ENCODE results near the gene PIBF1. TPM values are rescaled to one million over a fixed set of nuclear protein-coding genes. Genes with fewer than 3 reads are reported as not detected.

The PIBF1 gene
- polyA plus RNA-seq, 3 donors, result 3.3 to 8.0 (median 4.7) TPM

DNA sequence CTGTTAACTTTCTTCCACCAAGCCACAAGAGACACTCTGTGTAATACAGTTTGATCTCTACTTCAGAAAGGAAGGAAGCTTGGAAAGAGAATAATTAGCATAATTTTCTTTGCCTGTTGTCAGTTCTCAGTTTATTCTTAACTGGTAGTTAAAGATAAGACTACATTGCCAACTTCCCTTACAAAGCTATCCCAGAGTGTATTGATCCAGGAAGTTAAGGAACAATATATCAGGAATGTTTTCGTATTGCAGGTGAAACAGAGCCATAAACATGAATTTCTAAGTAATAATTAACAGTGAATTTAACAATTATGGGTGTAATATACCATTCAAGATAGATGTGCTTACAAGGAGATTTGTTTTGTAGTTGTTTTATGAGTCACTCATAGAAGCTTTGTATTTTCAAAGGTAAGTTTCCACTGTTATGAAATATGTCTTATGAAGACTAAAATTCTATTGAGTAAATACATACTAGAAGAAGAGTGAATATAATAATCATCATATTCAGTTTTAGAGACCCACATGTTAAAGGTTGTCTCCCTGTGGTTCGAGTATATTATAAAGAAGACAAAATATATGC is 188.5 kb downstream of the PIBF1 start:
- H3K4me3 ChIP-seq (replicated peaks in 1 of 3; ENCODE audit: low read depth in 2 of 3, low read length in 3 of 3), result no peak overlapping the region
- Mint-ChIP-seq H3K36me3 (peaks cover 13 to 15% of the 10 kb centered on the region in 2 donors), H3K4me3 (no peak overlapping the region), H3K27ac (no peak overlapping the region), H3K4me1 (no peaks in the 10 kb centered on the region), H3K27me3 (ENCODE audit: low read depth in 3 of 3) (peaks cover 0 to 4% (median 0%) of the 10 kb centered on the region in 3 donors), H3K9me3 (peaks cover 0 to 3% (median 0%) of the 10 kb centered on the region in 7 donors)
- no peak for TF ChIP-seq CTCF (IDR thresholded peaks at IDR 0.05)
- no peaks in the 10 kb centered on the region for H4K20me1 ChIP-seq (ENCODE audit: insufficient read depth, low read length)
- no CpG with 5 or more reads among the region's 2 CpGs for WGBS (ENCODE audit: insufficient coverage)
- no peak overlapping the region for H3K9ac ChIP-seq (ENCODE audit: insufficient read depth, low read length, poor library complexity, severe bottlenecking)
- no peak overlapping the region for H2AFZ ChIP-seq (ENCODE audit: insufficient read depth, low read depth, low read length, poor library complexity, severe bottlenecking)
- no peaks in the 10 kb centered on the region for H3K4me1 ChIP-seq (ENCODE audit: control insufficient read depth in 1 of 2, insufficient read depth in 2 of 2, low read length in 2 of 2)
- peaks cover 2 to 12% of the 10 kb centered on the region in 2 donors for H3K36me3 ChIP-seq (replicated peaks in 1 of 2; ENCODE audit: control insufficient read depth in 1 of 2, insufficient read depth in 2 of 2, low read length in 2 of 2)
- DNase-seq, result no peak
- intact Hi-C loops (cut with micrococcal nuclease), result no loop called here
- H3K79me2 ChIP-seq (ENCODE audit: insufficient read depth, low read length), result no peaks in the 10 kb centered on the region
- H3K27me3 ChIP-seq (ENCODE audit: control insufficient read depth in 2 of 2, insufficient read depth in 2 of 2, low read length in 2 of 2), result no peaks in the 10 kb centered on the region
- no peaks in the 10 kb centered on the region for H3K9me3 ChIP-seq (replicated peaks in 1 of 2; ENCODE audit: control insufficient read depth in 1 of 2, insufficient read depth in 1 of 2, low read length in 2 of 2)
- H3K27ac ChIP-seq (ENCODE audit: low read depth in 1 of 2, low read length in 2 of 2), result no peak overlapping the region
- no peak overlapping the region for H3K4me2 ChIP-seq (replicated peaks; ENCODE audit: extremely low read depth, low read length, poor library complexity, severe bottlenecking)

GRCh38 chr13:72970956-72971355 is 189.0 kb downstream of the PIBF1 start:
- DNase-seq, result no peak
- Mint-ChIP-seq H3K4me3 (no peak overlapping the region), H3K9me3 (peaks cover 0 to 3% (median 0%) of the 10 kb centered on the region in 7 donors), H3K27me3 (ENCODE audit: low read depth in 3 of 3) (peaks cover 0 to 4% (median 0%) of the 10 kb centered on the region in 3 donors), H3K36me3 (peaks cover 16 to 20% of the 10 kb centered on the region in 2 donors), H3K4me1 (no peaks in the 10 kb centered on the region), H3K27ac (no peak overlapping the region)
- no peak for TF ChIP-seq CTCF (IDR thresholded peaks at IDR 0.05)
- Histone ChIP-seq H2AFZ (ENCODE audit: insufficient read depth, low read depth, low read length, poor library complexity, severe bottlenecking) (no peak overlapping the region), H3K4me3 (replicated peaks in 1 of 3; ENCODE audit: low read depth in 2 of 3, low read length in 3 of 3) (no peak overlapping the region), H3K9ac (ENCODE audit: insufficient read depth, low read length, poor library complexity, severe bottlenecking) (no peak overlapping the region), H3K36me3 (replicated peaks in 1 of 2; ENCODE audit: control insufficient read depth in 1 of 2, insufficient read depth in 2 of 2, low read length in 2 of 2) (peaks cover 5 to 17% of the 10 kb centered on the region in 2 donors), H3K27me3 (ENCODE audit: control insufficient read depth in 2 of 2, insufficient read depth in 2 of 2, low read length in 2 of 2) (no peaks in the 10 kb centered on the region), H3K79me2 (ENCODE audit: insufficient read depth, low read length) (no peaks in the 10 kb centered on the region), H3K9me3 (replicated peaks in 1 of 2; ENCODE audit: control insufficient read depth in 1 of 2, insufficient read depth in 1 of 2, low read length in 2 of 2) (no peaks in the 10 kb centered on the region), H3K4me2 (replicated peaks; ENCODE audit: extremely low read depth, low read length, poor library complexity, severe bottlenecking) (no peak overlapping the region), H4K20me1 (ENCODE audit: insufficient read depth, low read length) (no peaks in the 10 kb centered on the region), H3K27ac (ENCODE audit: low read depth in 1 of 2, low read length in 2 of 2) (no peak overlapping the region), H3K4me1 (ENCODE audit: control insufficient read depth in 1 of 2, insufficient read depth in 2 of 2, low read length in 2 of 2) (no peaks in the 10 kb centered on the region)
- no CpG with 5 or more reads among the region's 5 CpGs for WGBS (ENCODE audit: insufficient coverage)
- intact Hi-C loops (cut with micrococcal nuclease), result no loop called here

Data from CD14-positive monocyte (primary cell).